ENCODE data around the gene SLC7A5.
"Not testable (repeated sequence)": the region's sequence is repeated elsewhere in the genome, so short reads cannot be mapped to it uniquely, and the experiment has no call there.

Gene SLC7A5

GRCh38 chr16:87831421-87832136, 37.7 kb downstream of the SLC7A5 start:
- no peak for DNase-seq

- DNase-seq, result no peak
These were observed 38.5 kb downstream of the SLC7A5 start for GRCh38 chr16:87830673-87831420.

GRCh38 chr16:87829988-87830672, 39.2 kb downstream of the SLC7A5 start:
- no peak for DNase-seq

- DNase-seq, result no peak
These were observed 39.7 kb downstream of the SLC7A5 start for GRCh38 chr16:87829622-87829980.

GRCh38 chr16:87828907-87829621, 40.2 kb downstream of the SLC7A5 start:
- no peak for DNase-seq

GRCh38 chr16:87828071-87828906, 41.0 kb downstream of the SLC7A5 start:
- DNase-seq, result no peak

- DNase-seq, result not testable (repeated sequence)
These were observed 41.8 kb downstream of the SLC7A5 start for GRCh38 chr16:87827588-87827915.

GRCh38 chr16:87826798-87827587, 42.3 kb downstream of the SLC7A5 start:
- no peak for DNase-seq

GRCh38 chr16:87826407-87826797, 42.9 kb downstream of the SLC7A5 start:
- not testable (repeated sequence) for DNase-seq

GRCh38 chr16:87825842-87826120, 43.5 kb downstream of the SLC7A5 start:
- not testable (repeated sequence) for DNase-seq

GRCh38 chr16:87824991-87825841, 44.1 kb downstream of the SLC7A5 start:
- DNase-seq, result no peak

- DNase-seq, result no peak
These were observed 45.0 kb downstream of the SLC7A5 start for GRCh38 chr16:87824016-87824990.

GRCh38 chr16:87823181-87823929, 46.0 kb downstream of the SLC7A5 start:
- no peak for DNase-seq

- no peak for DNase-seq
These were observed 47.0 kb downstream of the SLC7A5 start for GRCh38 chr16:87822108-87822970.

GRCh38 chr16:87821376-87822107, 47.8 kb downstream of the SLC7A5 start:
- no peak for DNase-seq

GRCh38 chr16:87819983-87820382, 49.3 kb downstream of the SLC7A5 start:
- no peak for DNase-seq

- no peak for DNase-seq
These were observed 50.0 kb downstream of the SLC7A5 start for GRCh38 chr16:87819282-87819681.

Data from effector CD8-positive, alpha-beta T cell (primary cell).